Testis (tissue), 2 donors: ENCODE measurements around the gene ARHGEF16.

Experiments used
- POLR2A ChIP-seq: fragments of 450-650 bp; IDR thresholded peaks from one replicate; pipeline ENCODE4 v1.6.1; 2017; ENCODE audit warnings: antibody characterized with exemption, mild to moderate bottlenecking, moderate library complexity
- TF ChIP-seq, protein P1 (sequence below), 3 experiments: fragments of 450-650 bp in 2 of 3; fragments of 200-600 bp in 1 of 3; sonication (generic) in 1 of 3; IDR thresholded peaks; one replicate each; pipeline ENCODE4 v1.5.1; 2016 to 2019; ENCODE audit warnings: antibody characterized with exemption in 3 of 3, mild to moderate bottlenecking in 2 of 3, moderate library complexity in 1 of 3

GRCh38 chr1:3469104-3469848, 14.8 kb downstream of the ARHGEF16 start:
- TF ChIP-seq POLR2A: no peak
- TF ChIP-seq, protein P1, sequence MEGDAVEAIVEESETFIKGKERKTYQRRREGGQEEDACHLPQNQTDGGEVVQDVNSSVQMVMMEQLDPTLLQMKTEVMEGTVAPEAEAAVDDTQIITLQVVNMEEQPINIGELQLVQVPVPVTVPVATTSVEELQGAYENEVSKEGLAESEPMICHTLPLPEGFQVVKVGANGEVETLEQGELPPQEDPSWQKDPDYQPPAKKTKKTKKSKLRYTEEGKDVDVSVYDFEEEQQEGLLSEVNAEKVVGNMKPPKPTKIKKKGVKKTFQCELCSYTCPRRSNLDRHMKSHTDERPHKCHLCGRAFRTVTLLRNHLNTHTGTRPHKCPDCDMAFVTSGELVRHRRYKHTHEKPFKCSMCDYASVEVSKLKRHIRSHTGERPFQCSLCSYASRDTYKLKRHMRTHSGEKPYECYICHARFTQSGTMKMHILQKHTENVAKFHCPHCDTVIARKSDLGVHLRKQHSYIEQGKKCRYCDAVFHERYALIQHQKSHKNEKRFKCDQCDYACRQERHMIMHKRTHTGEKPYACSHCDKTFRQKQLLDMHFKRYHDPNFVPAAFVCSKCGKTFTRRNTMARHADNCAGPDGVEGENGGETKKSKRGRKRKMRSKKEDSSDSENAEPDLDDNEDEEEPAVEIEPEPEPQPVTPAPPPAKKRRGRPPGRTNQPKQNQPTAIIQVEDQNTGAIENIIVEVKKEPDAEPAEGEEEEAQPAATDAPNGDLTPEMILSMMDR (IDR thresholded peaks at IDR 0.05): no peak
